ENCODE data around the gene ELL. TPM values are rescaled to one million over a fixed set of nuclear protein-coding genes. Genes with fewer than 3 reads are reported as not detected.

Gene ELL
- total RNA-seq, 1 donor: 10.9 TPM

GRCh38 chr19:18438331-18439024 is 83.4 kb downstream of the ELL start:
- TF ChIP-seq CTCF (IDR thresholded peaks at IDR 0.05; ENCODE audit: insufficient read depth, low read length): no peak
- peak overlapping the region; percentile 17 for H3K4me3 ChIP-seq (ENCODE audit: low read depth, low read length)

GRCh38 chr19:18437491-18438330 is 84.2 kb downstream of the ELL start, which contains the start of gene ISYNA1:
Gene ISYNA1, minus strand, starts transcription at chr19:18438133. Its CDS starts 154 bp downstream, at chr19:18437979.
- H3K4me3 ChIP-seq (ENCODE audit: low read depth, low read length): peak within 1 kb of the TSS; percentile 61
- no peak for DNase-seq (ENCODE audit: low read depth)
- no peak for TF ChIP-seq CTCF (IDR thresholded peaks at IDR 0.05; ENCODE audit: insufficient read depth, low read length)

More at GRCh38 chr19:18438331-18439024, 83.4 kb downstream of the ELL start:
- DNase-seq (ENCODE audit: low read depth): peak; percentile 46

- TF ChIP-seq CTCF (IDR thresholded peaks at IDR 0.05; ENCODE audit: insufficient read depth, low read length): peak; percentile 12
- H3K4me3 ChIP-seq (ENCODE audit: low read depth, low read length): peak overlapping the region; percentile 48
- DNase-seq (ENCODE audit: low read depth): peak; percentile 64
Observed at GRCh38 chr19:18436671-18437490, 85.0 kb downstream of the ELL start.

DNA sequence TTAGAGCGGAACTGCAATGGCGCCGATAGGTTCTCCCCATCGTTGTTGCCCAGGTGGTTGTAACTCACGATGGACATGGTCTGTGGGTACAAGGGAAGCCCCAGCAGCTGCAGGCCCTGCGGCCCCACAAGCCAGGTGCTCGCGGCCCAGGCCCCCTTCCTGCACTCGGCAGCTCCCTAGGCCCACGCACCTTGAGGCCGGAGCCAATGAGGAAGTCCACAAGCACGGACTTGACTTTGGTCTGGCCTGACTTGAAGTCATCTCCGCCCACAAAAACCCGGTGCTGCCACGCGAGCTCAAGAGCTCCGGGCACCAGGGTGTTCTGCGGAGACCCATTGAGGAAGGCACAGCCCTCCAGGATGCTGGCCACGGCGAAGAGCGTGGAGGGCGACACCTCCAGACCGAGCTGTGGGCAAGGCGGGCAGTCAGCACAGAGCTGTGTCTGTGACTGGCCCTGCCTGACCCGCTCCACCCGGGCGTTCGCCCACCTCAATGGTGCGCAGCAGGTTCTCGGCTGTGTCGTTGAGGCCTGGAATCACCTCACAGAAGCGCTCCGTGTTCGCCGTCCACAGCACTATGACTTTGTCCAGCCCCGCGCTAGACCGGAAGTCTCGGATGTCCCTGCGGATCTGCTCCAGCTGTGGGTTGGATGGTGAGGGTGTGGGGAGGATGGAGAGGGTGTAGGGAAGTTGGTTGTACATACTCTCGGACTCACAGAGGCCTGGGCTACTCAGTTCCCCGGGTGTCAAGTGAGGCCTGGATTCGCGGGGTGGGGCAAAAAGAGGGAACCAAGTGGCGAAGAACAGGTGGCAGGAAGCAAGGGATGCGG is 85.8 kb downstream of the ELL start:
- no peak overlapping the region for H3K4me3 ChIP-seq (ENCODE audit: low read depth, low read length)
- no peak for DNase-seq (ENCODE audit: low read depth)
- no peak for TF ChIP-seq CTCF (IDR thresholded peaks at IDR 0.05; ENCODE audit: insufficient read depth, low read length)

DNA sequence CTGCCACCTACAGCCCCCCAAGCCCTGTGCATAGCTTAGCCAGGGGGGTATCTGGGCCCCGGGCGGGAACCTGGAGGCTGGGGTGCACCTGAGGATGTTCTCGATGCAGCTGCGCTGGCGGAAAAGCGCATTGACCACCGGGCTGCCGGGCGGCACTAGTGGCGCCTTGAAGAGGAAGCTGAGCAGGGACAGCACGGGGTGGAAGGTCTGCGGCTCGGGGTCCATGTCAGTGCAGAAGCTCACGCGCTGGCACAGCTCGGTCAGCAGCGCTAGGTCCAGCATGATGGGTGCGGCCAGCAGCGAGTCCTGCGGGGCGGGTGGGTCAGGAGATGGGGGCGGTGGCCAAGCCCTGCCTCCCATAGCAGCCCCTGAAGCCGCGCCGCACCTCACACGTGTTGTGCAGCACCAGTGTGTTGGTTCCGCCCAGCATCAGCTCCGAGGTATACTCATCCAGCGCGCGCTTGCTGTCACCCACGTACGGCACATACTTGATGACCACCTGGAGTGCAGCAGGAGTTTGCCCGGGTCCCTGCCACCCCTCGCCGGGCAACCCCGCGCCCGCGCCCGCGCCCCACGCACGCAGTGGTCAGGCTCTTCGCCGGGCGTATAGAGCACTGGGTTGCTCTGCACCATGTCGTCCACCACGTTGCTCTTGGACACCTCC is 86.6 kb downstream of the ELL start:
- no peak for TF ChIP-seq CTCF (IDR thresholded peaks at IDR 0.05; ENCODE audit: insufficient read depth, low read length)
- no peak for DNase-seq (ENCODE audit: low read depth)
- H3K4me3 ChIP-seq (ENCODE audit: low read depth, low read length): no peak overlapping the region
